Hypothalamus (tissue), 51 donors: ENCODE data around the gene ANKK1.

Experiments
- DNase-seq, 51 donors: peaks; one replicate each; lab custom pipeline; 2025; lab: John Stamatoyannopoulos, UW

The ANKK1 gene

GRCh38 chr11:113408206-113408605, 20.6 kb downstream of the ANKK1 start:
- DNase-seq: no peak

- DNase-seq: no peak
These were observed 21.3 kb downstream of the ANKK1 start for GRCh38 chr11:113408887-113409286.

GRCh38 chr11:113409526-113409925, 21.9 kb downstream of the ANKK1 start:
- DNase-seq: no peak

GRCh38 chr11:113410414-113411135, 23.0 kb downstream of the ANKK1 start:
- no peak for DNase-seq

- DNase-seq: no peak
These were observed 24.0 kb downstream of the ANKK1 start for GRCh38 chr11:113411536-113411935.

GRCh38 chr11:113412675-113413074, 25.1 kb downstream of the ANKK1 start:
- DNase-seq: no peak

GRCh38 chr11:113415343-113415742, 27.8 kb downstream of the ANKK1 start:
- no peak for DNase-seq

GRCh38 chr11:113417428-113417827, 29.8 kb downstream of the ANKK1 start:
- DNase-seq: no peak

- DNase-seq: peak in 1 of 51 donors; percentile 12
These were observed 31.9 kb downstream of the ANKK1 start for GRCh38 chr11:113419454-113420003.

GRCh38 chr11:113420808-113421207, 33.2 kb downstream of the ANKK1 start:
- DNase-seq: no peak

- DNase-seq: no peak
These were observed 39.1 kb downstream of the ANKK1 start for GRCh38 chr11:113426686-113427085.

GRCh38 chr11:113431746-113432145, 44.2 kb downstream of the ANKK1 start:
- no peak for DNase-seq

- DNase-seq: peak in 1 of 51 donors; percentile 21
These were observed 47.8 kb downstream of the ANKK1 start for GRCh38 chr11:113435190-113435968.

GRCh38 chr11:113436672-113437252, 49.2 kb downstream of the ANKK1 start:
- DNase-seq: no peak

- DNase-seq: no peak
These were observed 53.2 kb downstream of the ANKK1 start for GRCh38 chr11:113440816-113441215.

- DNase-seq: no peak
These were observed 57.0 kb downstream of the ANKK1 start for GRCh38 chr11:113444502-113445123.

GRCh38 chr11:113446112-113446511, 58.5 kb downstream of the ANKK1 start:
- DNase-seq: peak in 1 of 51 donors; percentile 3

- no peak for DNase-seq
These were observed 59.4 kb downstream of the ANKK1 start for GRCh38 chr11:113446938-113447337.

GRCh38 chr11:113447621-113448315, 60.2 kb downstream of the ANKK1 start:
- peak in 1 of 51 donors; percentile 20 for DNase-seq

GRCh38 chr11:113448316-113448677, 60.7 kb downstream of the ANKK1 start:
- peak in 1 of 51 donors; percentile 36 for DNase-seq
